Myocyte (in vitro differentiated cells): ENCODE data around the gene ENPP7. TPM values are rescaled to one million over a fixed set of nuclear protein-coding genes. Genes with fewer than 3 reads are reported as not detected.

ENCODE experiments used
- DNase-seq: peaks from one replicate; pipeline ENCODE4 v3.0.0-alpha.2; 2012; ENCODE audit warnings: low read depth
- microRNA-seq: library from miRNA; unstranded; fragments of <30 nt; microRNA quantifications from one replicate; pipeline ENCODE4, GENCODE V29; 2016
- total RNA-seq: library from RNA; depleted of rRNA; stranded (reverse); fragments of >200 nt; gene quantifications from 2 replicates; pipeline ENCODE4 v1.2.3, GENCODE V29; 2014

ENPP7 gene
- total RNA-seq, 1 donor from 2014 or later, result not detected

- DNase-seq, result no peak
Measured at GRCh38 chr17:79789943-79790804, 59.4 kb downstream of the ENPP7 start.

GRCh38 chr17:79790805-79791734 lies 60.3 kb downstream of the ENPP7 start:
- no peak for DNase-seq

GRCh38 chr17:79791735-79792161 lies 61.0 kb downstream of the ENPP7 start:
- no peak for DNase-seq

Small RNA genes lying within 50 kb of the gene (microRNA-seq; reads per million reads assigned to microRNA genes)
- gene MIR4739, result not detected

Other genes starting within 250 kb of the ENPP7 start
- not detected in 2 replicates for gene RBFOX3, start 119.9 kb upstream of the ENPP7 start, total RNA-seq
- 1.3 and 2.2 TPM in 2 replicates for gene CBX2, start 47.2 kb downstream of the ENPP7 start, total RNA-seq
- gene CBX8, start 66.1 kb downstream of the ENPP7 start, total RNA-seq, result 5.3 TPM in 2 replicates
- gene CBX4, start 108.5 kb downstream of the ENPP7 start, total RNA-seq, result 14.1 and 16.8 TPM in 2 replicates